ENCODE data around the gene KLHL30. TPM values are rescaled to one million over a fixed set of nuclear protein-coding genes. Genes with fewer than 3 reads are reported as not detected.

The KLHL30 gene, protein sequence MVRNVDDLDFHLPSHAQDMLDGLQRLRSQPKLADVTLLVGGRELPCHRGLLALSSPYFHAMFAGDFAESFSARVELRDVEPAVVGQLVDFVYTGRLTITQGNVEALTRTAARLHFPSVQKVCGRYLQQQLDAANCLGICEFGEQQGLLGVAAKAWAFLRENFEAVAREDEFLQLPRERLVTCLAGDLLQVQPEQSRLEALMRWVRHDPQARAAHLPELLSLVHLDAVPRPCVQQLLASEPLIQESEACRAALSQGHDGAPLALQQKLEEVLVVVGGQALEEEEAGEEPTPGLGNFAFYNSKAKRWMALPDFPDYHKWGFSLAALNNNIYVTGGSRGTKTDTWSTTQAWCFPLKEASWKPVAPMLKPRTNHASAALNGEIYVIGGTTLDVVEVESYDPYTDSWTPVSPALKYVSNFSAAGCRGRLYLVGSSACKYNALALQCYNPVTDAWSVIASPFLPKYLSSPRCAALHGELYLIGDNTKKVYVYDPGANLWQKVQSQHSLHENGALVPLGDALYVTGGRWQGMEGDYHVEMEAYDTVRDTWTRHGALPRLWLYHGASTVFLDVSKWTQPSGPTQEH
- under 1 TPM; 0.21 to 0.76 (median 0.42) TPM for total RNA-seq

GRCh38 chr2:238138331-238139195 lies at the start of gene KLHL30:
Gene KLHL30, plus strand, starts transcription at chr2:238138668. Its CDS starts 2,087 bp downstream, at chr2:238140755.
- 40 to 70% methylated on average over 1 to 2 of the region's 22 CpGs; no CpG with 5 or more reads in 8 of the 10 experiments for WGBS, 10 experiments
- ATAC-seq (replicated peaks in 6 of 8), result peak; percentile 53 to 95 (median 92)

GRCh38 chr2:238090887-238091286 lies 47.6 kb upstream of the KLHL30 start:
- Histone ChIP-seq H3K4me1 (replicated peaks in 1 of 2) (no peaks in the 10 kb centered on the region), H3K4me3 (no peak overlapping the region), H3K27ac (no peak overlapping the region)
- ATAC-seq (replicated peaks in 6 of 8), result no peak
- in situ Hi-C loops (cut with MboI; ENCODE audit: low pct_unique_long_range_greater_than_20kb in 2 of 9, low sequenced_read_pairs in 9 of 9, unreplicated experiment in 9 of 9), result no loop called here
- WGBS, 10 experiments, result 78 to 100% (median 95%) methylated on average over 1 to 4 of the region's 4 CpGs; no CpG with 5 or more reads in 5 of the 10 experiments

More at GRCh38 chr2:238138331-238139195, at the start of gene KLHL30:
- in situ Hi-C loops (cut with MboI; ENCODE audit: low pct_unique_long_range_greater_than_20kb in 2 of 9, low sequenced_read_pairs in 9 of 9, unreplicated experiment in 9 of 9), result no loop called here
- Histone ChIP-seq H3K27ac (peak within 1 kb of the TSS in 1 of 2 donors; percentile 40), H3K4me3 (peak within 1 kb of the TSS in 1 of 5 donors; percentile 18), H3K4me1 (replicated peaks in 1 of 2) (peaks cover 12 to 16% of the 10 kb centered on the region in 2 donors)

- WGBS, 10 experiments, result 80 to 100% (median 94%) methylated on average over 2 to 8 of the region's 16 CpGs; no CpG with 5 or more reads in 4 of the 10 experiments
Observed at GRCh38 chr2:238091436-238092060, 46.9 kb upstream of the KLHL30 start.

DNA sequence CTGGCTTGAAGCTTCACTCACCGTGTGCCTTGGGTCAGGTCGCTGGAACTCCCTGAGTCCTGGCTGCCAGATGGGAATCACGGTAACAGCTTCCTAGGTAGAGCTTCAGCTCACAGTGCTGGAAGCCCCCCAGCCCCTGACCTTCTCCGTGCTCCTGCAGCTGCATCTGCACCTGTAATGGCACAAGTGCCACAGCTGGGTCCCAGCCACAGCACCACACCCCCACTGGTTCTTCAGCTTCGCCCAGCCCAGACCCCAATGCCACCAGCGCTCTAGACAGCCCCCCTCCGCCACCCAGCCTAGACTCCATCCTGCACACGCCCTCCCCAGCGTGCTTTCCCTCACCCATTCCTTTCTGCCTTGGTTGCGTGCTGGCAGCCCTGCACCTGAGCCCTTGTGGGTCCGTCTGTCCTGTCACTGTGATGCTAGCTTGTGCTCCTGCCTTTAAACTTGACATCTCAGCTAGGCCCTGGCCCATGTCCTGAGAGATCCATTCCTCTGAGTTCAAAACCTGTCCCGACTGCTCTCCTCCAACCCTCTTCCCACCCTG lies 45.9 kb upstream of the KLHL30 start:
- H3K27ac ChIP-seq, result no peak overlapping the region
- WGBS, 10 experiments, result 40 to 100% (median 95%) methylated on average over 1 to 3 of the region's 12 CpGs; no CpG with 5 or more reads in 7 of the 10 experiments
- ATAC-seq (replicated peaks in 6 of 8), result peak in 1 of 8 experiments; percentile 20
- no peak overlapping the region for H3K4me3 ChIP-seq
- in situ Hi-C loops (cut with MboI; ENCODE audit: low pct_unique_long_range_greater_than_20kb in 2 of 9, low sequenced_read_pairs in 9 of 9, unreplicated experiment in 9 of 9), result no loop called here
- no peaks in the 10 kb centered on the region for H3K4me1 ChIP-seq (replicated peaks in 1 of 2)

More at GRCh38 chr2:238091436-238092060, 46.9 kb upstream of the KLHL30 start:
- in situ Hi-C loops (cut with MboI; ENCODE audit: low pct_unique_long_range_greater_than_20kb in 2 of 9, low sequenced_read_pairs in 9 of 9, unreplicated experiment in 9 of 9), result no loop called here
- Histone ChIP-seq H3K27ac (no peak overlapping the region), H3K4me3 (no peak overlapping the region), H3K4me1 (replicated peaks in 1 of 2) (no peaks in the 10 kb centered on the region)
- ATAC-seq (replicated peaks in 6 of 8), result no peak

- in situ Hi-C loops (cut with MboI; ENCODE audit: low pct_unique_long_range_greater_than_20kb in 2 of 9, low sequenced_read_pairs in 9 of 9, unreplicated experiment in 9 of 9), result no loop called here
- no peak overlapping the region for H3K27ac ChIP-seq
- no peak overlapping the region for H3K4me3 ChIP-seq
- H3K4me1 ChIP-seq (replicated peaks in 1 of 2), result peaks cover 0 to 3% of the 10 kb centered on the region in 2 donors
- ATAC-seq (replicated peaks in 6 of 8), result peak in 2 of 8 experiments; percentile 7 to 11
- WGBS, 10 experiments, result 80 to 100% (median 92%) methylated on average over 1 to 7 of the region's 26 CpGs; no CpG with 5 or more reads in 5 of the 10 experiments
Observed at GRCh38 chr2:238093181-238094140, 45.0 kb upstream of the KLHL30 start.

DNA sequence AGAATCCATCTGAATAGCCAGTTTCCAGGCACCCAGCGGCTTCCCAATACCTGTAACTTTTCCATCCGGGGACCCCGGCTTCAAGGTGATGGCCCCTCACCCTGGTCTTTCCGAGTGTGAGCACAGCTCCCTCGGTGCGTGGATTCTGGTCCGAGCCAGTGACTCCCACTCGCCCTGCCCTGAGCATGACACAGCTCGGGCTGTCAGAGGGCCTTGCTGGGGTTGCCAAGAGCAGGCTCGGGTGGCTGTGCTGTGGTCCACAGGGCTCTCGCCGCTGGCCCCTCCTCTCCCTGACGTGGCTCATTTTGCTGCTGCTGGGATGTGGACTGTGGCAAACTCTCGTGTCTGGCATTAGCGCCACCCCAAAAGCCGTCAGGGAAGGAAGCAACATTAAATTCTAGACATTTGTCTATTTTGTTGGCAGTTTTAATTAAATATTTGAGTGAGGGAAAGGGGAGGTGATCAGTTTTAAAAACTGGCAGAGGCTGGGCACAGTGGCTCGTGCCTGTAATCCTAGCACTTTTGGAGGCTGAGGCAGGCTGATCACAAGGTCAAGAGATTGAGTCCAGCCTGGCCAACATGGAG lies 43.9 kb upstream of the KLHL30 start:
- 80 to 100% (median 93%) methylated on average over 1 to 14 of the region's 17 CpGs; no CpG with 5 or more reads in 3 of the 10 experiments for WGBS, 10 experiments
- in situ Hi-C loops (cut with MboI; ENCODE audit: low pct_unique_long_range_greater_than_20kb in 2 of 9, low sequenced_read_pairs in 9 of 9, unreplicated experiment in 9 of 9), result no loop called here
- Histone ChIP-seq H3K4me1 (replicated peaks in 1 of 2) (peaks cover 6 to 8% of the 10 kb centered on the region in 2 donors), H3K27ac (no peak overlapping the region), H3K4me3 (no peak overlapping the region)
- no peak for ATAC-seq (replicated peaks in 6 of 8)

GRCh38 chr2:238095143-238095542 lies 43.3 kb upstream of the KLHL30 start:
- WGBS, 10 experiments, result 0 to 100% (median 83%) methylated on average over 1 to 7 of the region's 7 CpGs; no CpG with 5 or more reads in 1 of the 10 experiments
- ATAC-seq (replicated peaks in 6 of 8), result no peak
- no peak overlapping the region for H3K4me3 ChIP-seq
- H3K27ac ChIP-seq, result no peak overlapping the region
- H3K4me1 ChIP-seq (replicated peaks in 1 of 2), result peaks cover 6 to 8% of the 10 kb centered on the region in 2 donors
- in situ Hi-C loops (cut with MboI; ENCODE audit: low pct_unique_long_range_greater_than_20kb in 2 of 9, low sequenced_read_pairs in 9 of 9, unreplicated experiment in 9 of 9), result no loop called here

GRCh38 chr2:238096311-238097011 lies 42.0 kb upstream of the KLHL30 start:
- ATAC-seq (replicated peaks in 6 of 8), result no peak
- H3K27ac ChIP-seq, result no peak overlapping the region
- 67 to 91% (median 88%) methylated on average over 4 to 17 of the region's 22 CpGs; no CpG with 5 or more reads in 5 of the 10 experiments for WGBS, 10 experiments

DNA sequence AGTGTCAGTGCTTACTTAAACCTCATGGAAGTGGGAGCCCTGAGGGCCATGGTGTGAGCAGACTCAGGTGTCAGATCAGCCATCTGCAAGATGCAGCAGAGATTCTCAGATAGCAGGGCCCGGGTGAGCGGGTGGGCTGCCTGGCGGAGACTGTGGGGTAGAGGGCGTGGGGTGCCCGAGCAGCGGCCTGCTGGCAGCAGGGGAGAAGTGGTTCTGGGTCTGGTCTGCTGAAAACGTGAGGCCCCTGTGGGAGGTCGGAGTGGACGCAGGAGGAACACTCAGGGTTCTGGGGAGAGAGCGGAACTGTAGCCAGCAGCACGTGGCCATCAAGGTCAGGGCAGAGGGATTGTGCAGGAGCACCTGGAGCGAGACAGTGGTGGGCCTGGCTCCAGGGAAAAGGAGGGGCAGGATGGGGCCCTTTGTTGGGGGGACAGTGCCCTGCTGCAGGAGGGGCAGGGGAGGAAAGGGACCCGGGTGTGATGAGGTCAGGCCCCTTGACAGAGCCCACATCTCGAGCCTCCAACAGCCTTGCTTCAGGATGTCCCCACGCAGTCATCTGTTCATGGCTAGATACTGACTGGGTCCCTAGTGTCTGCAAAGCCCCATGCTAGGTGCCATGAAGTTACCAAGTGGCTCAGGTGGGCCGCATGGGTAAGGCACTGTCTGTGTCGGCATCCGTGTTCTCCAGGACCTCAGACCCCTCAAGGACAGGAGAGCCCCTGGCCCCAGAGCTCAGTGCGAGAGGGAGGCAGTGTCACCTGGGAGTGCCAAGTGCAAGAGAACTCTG lies 41.1 kb upstream of the KLHL30 start:
- H3K27ac ChIP-seq, result no peak overlapping the region
- peaks cover 11 to 14% of the 10 kb centered on the region in 2 donors for H3K4me1 ChIP-seq (replicated peaks in 1 of 2)
- H3K4me3 ChIP-seq, result no peak overlapping the region
- ATAC-seq (replicated peaks in 6 of 8), result no peak
- in situ Hi-C loops (cut with MboI; ENCODE audit: low pct_unique_long_range_greater_than_20kb in 2 of 9, low sequenced_read_pairs in 9 of 9, unreplicated experiment in 9 of 9), result no loop called here
- WGBS, 10 experiments, result 60 to 93% methylated on average over 1 to 3 of the region's 19 CpGs; no CpG with 5 or more reads in 8 of the 10 experiments

More at GRCh38 chr2:238096311-238097011, 42.0 kb upstream of the KLHL30 start:
- peaks cover 6 to 8% of the 10 kb centered on the region in 2 donors for H3K4me1 ChIP-seq (replicated peaks in 1 of 2)
- in situ Hi-C loops (cut with MboI; ENCODE audit: low pct_unique_long_range_greater_than_20kb in 2 of 9, low sequenced_read_pairs in 9 of 9, unreplicated experiment in 9 of 9), result no loop called here
- H3K4me3 ChIP-seq, result no peak overlapping the region
